SJSA1 (cell line): ENCODE results near the gene KLHDC3. TPM values are rescaled to one million over a fixed set of nuclear protein-coding genes. Genes with fewer than 3 reads are reported as not detected.

ENCODE experiments used
- DNase-seq, 2 experiments: peaks; one replicate each; pipeline ENCODE4 v3.0.0-alpha.2; 2015 to 2020; ENCODE audit warnings: low spot score in 2 of 2, low read depth in 1 of 2
- H3K27ac ChIP-seq: fragments of 250-450 bp; sonication (Bioruptor Pico); 2 replicates; pipeline ENCODE4 v1.5.1; 2020; ENCODE audit warnings: mild to moderate bottlenecking, moderate library complexity
- H3K27me3 ChIP-seq: fragments of 250-450 bp; sonication (Bioruptor Pico); replicated peaks from 2 replicates; pipeline ENCODE4 v1.5.1; 2020; ENCODE audit warnings: mild to moderate bottlenecking, moderate library complexity
- H3K36me3 ChIP-seq: fragments of 250-450 bp; sonication (Bioruptor Pico); 2 replicates; pipeline ENCODE4 v1.5.1; 2020; ENCODE audit warnings: mild to moderate bottlenecking
- H3K4me1 ChIP-seq: fragments of 250-450 bp; sonication (Bioruptor Pico); replicated peaks from 2 replicates; pipeline ENCODE4 v1.6.1; 2021; ENCODE audit warnings: mild to moderate bottlenecking
- H3K4me3 ChIP-seq: fragments of 250-450 bp; sonication (Bioruptor Pico); 2 replicates; pipeline ENCODE4 v1.5.1; 2020; ENCODE audit warnings: mild to moderate bottlenecking
- H3K9me3 ChIP-seq: fragments of 250-450 bp; sonication (Bioruptor Pico); replicated peaks from 2 replicates; pipeline ENCODE4 v1.5.1; 2020; ENCODE audit warnings: mild to moderate bottlenecking
- total RNA-seq: library from RNA; depleted of rRNA; stranded (reverse); fragments of >200 nt; shearing (Covaris generic); gene quantifications from 2 replicates; pipeline ENCODE4 v1.2.3, GENCODE V29; 2014

Gene KLHDC3
- total RNA-seq, 1 experiment from 2014 or later: 118 TPM

- Histone ChIP-seq H3K4me3 (peak within 1 kb of the TSS; percentile 90), H3K9me3 (no peaks in the 10 kb centered on the region), H3K4me1 (peaks cover 13% of the 10 kb centered on the region), H3K27ac (peak within 1 kb of the TSS; percentile 73), H3K27me3 (no peaks in the 10 kb centered on the region), H3K36me3 (peaks cover 94% of the 10 kb centered on the region)
- DNase-seq: peak; percentile 56 to 82
Observed at GRCh38 chr6:43021270-43022047, 7.4 kb downstream of the KLHDC3 start, which contains the start of gene RRP36. Gene RRP36, plus strand, starts transcription at chr6:43021623. Its CDS starts 32 bp downstream, at chr6:43021655.

- H3K36me3 ChIP-seq: peaks cover 94% of the 10 kb centered on the region
Observed at GRCh38 chr6:43024436-43024835, 10.4 kb downstream of the KLHDC3 start.

GRCh38 chr6:43026365-43026764, 12.3 kb downstream of the KLHDC3 start:
- Histone ChIP-seq H3K27ac (no peak overlapping the region), H3K4me3 (no peak overlapping the region), H3K27me3 (no peaks in the 10 kb centered on the region), H3K4me1 (peaks cover 5% of the 10 kb centered on the region), H3K9me3 (no peaks in the 10 kb centered on the region), H3K36me3 (peaks cover 92% of the 10 kb centered on the region)
- no peak for DNase-seq

More at GRCh38 chr6:43024436-43024835, 10.4 kb downstream of the KLHDC3 start:
- Histone ChIP-seq H3K4me3 (no peak overlapping the region), H3K27me3 (no peaks in the 10 kb centered on the region), H3K27ac (no peak overlapping the region), H3K4me1 (peaks cover 13% of the 10 kb centered on the region), H3K9me3 (no peaks in the 10 kb centered on the region)
- no peak for DNase-seq

- Histone ChIP-seq H3K27me3 (no peaks in the 10 kb centered on the region), H3K27ac (no peak overlapping the region), H3K36me3 (peaks cover 97% of the 10 kb centered on the region), H3K4me1 (no peaks in the 10 kb centered on the region), H3K9me3 (no peaks in the 10 kb centered on the region), H3K4me3 (no peak overlapping the region)
- DNase-seq: no peak
Observed at GRCh38 chr6:43029120-43029519, 15.1 kb downstream of the KLHDC3 start.

DNA sequence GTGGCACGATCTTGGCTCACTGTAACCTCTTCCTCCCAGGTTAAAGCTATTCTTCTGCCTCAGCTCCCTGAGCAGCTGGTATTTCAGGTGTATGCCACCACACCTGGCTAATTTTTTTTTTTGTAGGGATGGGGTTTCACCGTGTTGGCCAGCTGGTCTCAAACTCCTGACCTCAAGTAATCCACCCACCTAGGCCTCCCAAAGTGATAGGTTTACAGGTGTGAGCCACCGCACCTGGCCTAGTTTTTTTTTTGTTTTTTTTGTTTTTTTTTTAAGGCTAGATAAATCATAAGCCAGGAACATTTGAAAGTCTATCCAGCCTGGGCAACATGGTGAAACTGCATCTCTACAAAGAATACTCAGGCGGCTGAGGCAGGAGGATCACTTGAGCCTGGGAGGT, 18.3 kb downstream of the KLHDC3 start:
- H3K4me3 ChIP-seq: no peak overlapping the region
- H3K36me3 ChIP-seq: peaks cover 90% of the 10 kb centered on the region
- H3K27me3 ChIP-seq: no peaks in the 10 kb centered on the region
- no peaks in the 10 kb centered on the region for H3K4me1 ChIP-seq
- H3K27ac ChIP-seq: no peak overlapping the region
- no peak for DNase-seq
- H3K9me3 ChIP-seq: no peaks in the 10 kb centered on the region

- H3K27me3 ChIP-seq: no peaks in the 10 kb centered on the region
- DNase-seq: no peak
- peaks cover 90% of the 10 kb centered on the region for H3K36me3 ChIP-seq
- no peak overlapping the region for H3K4me3 ChIP-seq
- no peak overlapping the region for H3K27ac ChIP-seq
- H3K9me3 ChIP-seq: no peaks in the 10 kb centered on the region
- H3K4me1 ChIP-seq: no peaks in the 10 kb centered on the region
Observed at GRCh38 chr6:43033496-43034189, 19.6 kb downstream of the KLHDC3 start.

DNA sequence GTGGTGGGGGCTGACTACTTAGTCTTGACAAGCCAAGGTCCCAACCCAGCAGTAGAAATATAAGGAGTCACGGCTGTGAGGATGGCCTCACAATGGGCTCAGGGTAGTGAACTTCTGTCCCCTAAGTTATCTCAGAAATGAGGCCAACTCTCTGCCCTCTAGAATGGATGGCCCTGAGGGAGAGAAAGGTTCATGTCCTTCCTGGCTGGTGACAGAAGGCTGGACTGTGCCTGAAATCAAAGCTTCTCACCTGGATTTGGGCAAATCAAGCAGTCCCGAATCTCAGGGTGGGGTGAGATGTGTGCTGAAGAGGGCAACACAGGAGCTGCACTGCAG, 20.1 kb downstream of the KLHDC3 start:
- Histone ChIP-seq H3K27me3 (no peaks in the 10 kb centered on the region), H3K4me3 (no peak overlapping the region), H3K27ac (no peak overlapping the region), H3K36me3 (peaks cover 90% of the 10 kb centered on the region), H3K9me3 (no peaks in the 10 kb centered on the region), H3K4me1 (no peaks in the 10 kb centered on the region)
- DNase-seq: no peak

GRCh38 chr6:43035495-43036194, 21.6 kb downstream of the KLHDC3 start:
- no peak overlapping the region for H3K4me3 ChIP-seq
- H3K4me1 ChIP-seq: no peaks in the 10 kb centered on the region
- no peaks in the 10 kb centered on the region for H3K27me3 ChIP-seq
- DNase-seq: no peak
- no peaks in the 10 kb centered on the region for H3K9me3 ChIP-seq
- peaks cover 85% of the 10 kb centered on the region for H3K36me3 ChIP-seq
- H3K27ac ChIP-seq: no peak overlapping the region

- no peak overlapping the region for H3K27ac ChIP-seq
- no peaks in the 10 kb centered on the region for H3K4me1 ChIP-seq
- H3K27me3 ChIP-seq: no peaks in the 10 kb centered on the region
- DNase-seq: no peak
- H3K9me3 ChIP-seq: no peaks in the 10 kb centered on the region
- H3K36me3 ChIP-seq: peaks cover 83% of the 10 kb centered on the region
- H3K4me3 ChIP-seq: no peak overlapping the region
Observed at GRCh38 chr6:43036712-43037111, 22.7 kb downstream of the KLHDC3 start.

DNA sequence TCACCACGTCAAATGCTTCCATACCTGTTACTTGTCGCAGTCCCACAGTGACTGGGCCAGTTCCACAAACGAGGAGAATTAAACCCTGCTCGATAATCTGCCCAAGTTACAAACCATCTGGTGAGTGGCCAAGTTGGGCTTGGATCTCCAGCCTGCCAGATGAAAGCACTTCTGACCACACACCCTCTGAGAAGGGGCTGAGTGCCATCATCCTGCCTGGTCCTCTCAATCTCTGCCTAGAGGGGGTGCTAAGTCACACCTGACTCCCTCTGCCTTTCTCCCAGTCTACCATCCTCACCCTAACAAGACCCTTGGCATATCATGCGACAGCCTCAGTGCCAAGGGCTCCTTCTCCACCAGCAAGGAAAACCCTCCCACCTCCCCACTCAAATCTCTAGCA, 23.1 kb downstream of the KLHDC3 start:
- Histone ChIP-seq H3K4me1 (no peaks in the 10 kb centered on the region), H3K27ac (no peak overlapping the region), H3K9me3 (no peaks in the 10 kb centered on the region), H3K4me3 (no peak overlapping the region), H3K36me3 (peaks cover 80% of the 10 kb centered on the region), H3K27me3 (no peaks in the 10 kb centered on the region)
- no peak for DNase-seq

GRCh38 chr6:43037706-43038105, 23.7 kb downstream of the KLHDC3 start:
- H3K4me3 ChIP-seq: no peak overlapping the region
- H3K9me3 ChIP-seq: no peaks in the 10 kb centered on the region
- no peak for DNase-seq
- H3K27me3 ChIP-seq: no peaks in the 10 kb centered on the region
- H3K36me3 ChIP-seq: peaks cover 80% of the 10 kb centered on the region
- no peak overlapping the region for H3K27ac ChIP-seq
- H3K4me1 ChIP-seq: no peaks in the 10 kb centered on the region

DNA sequence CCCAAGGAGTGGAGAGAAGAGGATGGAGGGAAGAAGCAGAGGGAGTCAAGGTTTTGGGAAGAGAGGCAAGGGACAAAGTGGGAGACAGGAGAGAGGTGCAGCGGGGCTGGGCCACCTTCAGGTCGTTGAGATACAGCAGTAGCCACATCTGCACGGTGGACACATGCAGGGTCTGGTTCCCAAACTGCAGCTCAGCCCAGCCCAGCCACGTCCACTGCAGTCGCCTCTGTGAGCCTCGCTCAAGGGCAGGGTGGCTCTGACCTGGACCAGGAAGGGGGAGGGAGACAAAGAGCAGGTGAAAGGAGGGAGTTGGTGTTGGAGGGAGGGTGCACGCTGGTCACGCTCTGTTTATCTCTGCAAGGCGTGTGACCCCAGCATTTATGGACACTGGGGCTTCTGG, 24.7 kb downstream of the KLHDC3 start:
- DNase-seq: no peak
- Histone ChIP-seq H3K4me1 (no peaks in the 10 kb centered on the region), H3K4me3 (no peak overlapping the region), H3K27me3 (no peaks in the 10 kb centered on the region), H3K27ac (no peak overlapping the region), H3K36me3 (peaks cover 80% of the 10 kb centered on the region), H3K9me3 (no peaks in the 10 kb centered on the region)

GRCh38 chr6:43040542-43041257, 26.7 kb downstream of the KLHDC3 start:
- Histone ChIP-seq H3K9me3 (no peaks in the 10 kb centered on the region), H3K27ac (no peak overlapping the region), H3K4me3 (no peak overlapping the region), H3K27me3 (no peaks in the 10 kb centered on the region), H3K4me1 (no peaks in the 10 kb centered on the region), H3K36me3 (peaks cover 80% of the 10 kb centered on the region)
- no peak for DNase-seq
